Measurements from ENCODE around the gene UBE2D1. TPM values are rescaled to one million over a fixed set of nuclear protein-coding genes. Genes with fewer than 3 reads are reported as not detected.
A peak's percentile ranks its signal among the peaks of the same experiment; 100 is the strongest.

The UBE2D1 gene
- total and polyA plus RNA-seq, 2 of the 13 experiments (the other 11 are each of a cell fraction or from before 2014, with no cell fraction given): 6.2 to 13.8 TPM

- TF ChIP-seq HMGXB4 (CRISPR knock-in tag; IDR thresholded peaks at IDR 0.05; ENCODE audit: borderline replicate concordance in 1 of 2, low read depth in 1 of 2): 0 out of 4 replicates have a peak, but pooled peaks of 1 of the 2 experiments have one; percentile 37
- TF ChIP-seq FOXP1 (IDR thresholded peaks at IDR 0.05): no peak
- TF ChIP-seq FOXP1 (CRISPR knock-in tag; IDR thresholded peaks at IDR 0.05): peak; percentile 16; the same call in 1 of the 2 replicates
- no peak for TF ChIP-seq ZNF263 (CRISPR knock-in tag; IDR thresholded peaks at IDR 0.05)
- TF ChIP-seq ZGPAT (CRISPR knock-in tag; IDR thresholded peaks at IDR 0.05): 0 out of 2 replicates have a peak, but pooled peaks have one; percentile 37
- TF ChIP-seq MIER2 (CRISPR knock-in tag; IDR thresholded peaks at IDR 0.05): 0 out of 2 replicates have a peak, but pooled peaks have one; percentile 28
- TF ChIP-seq AFF4 (CRISPR knock-in tag; IDR thresholded peaks at IDR 0.05): no peak
- 0 out of 2 replicates have a peak, but pooled peaks have one; percentile 23 for TF ChIP-seq KAT8 (CRISPR knock-in tag; IDR thresholded peaks at IDR 0.05)
- TF ChIP-seq IKZF1 (IDR thresholded peaks at IDR 0.05): no peak
- 0 out of 2 replicates have a peak, but pooled peaks have one; percentile 70 for TF ChIP-seq HNF4G (IDR thresholded peaks at IDR 0.05; ENCODE audit: borderline replicate concordance, low read depth, low read length)
- TF ChIP-seq HNF4G (CRISPR knock-in tag; IDR thresholded peaks at IDR 0.05; ENCODE audit: borderline replicate concordance, low read depth): no peak
- no peak for TF ChIP-seq ZNF354B (CRISPR knock-in tag; IDR thresholded peaks at IDR 0.05)
Measured at GRCh38 chr10:58299580-58299979, 35.2 kb upstream of the UBE2D1 start (continued).

All from HepG2 (cell line).